HPDE6-E6E7 (cell line): ENCODE data around the gene BST2.
"Not testable (repeated sequence)": the region's sequence is repeated elsewhere in the genome, so short reads cannot be mapped to it uniquely, and the experiment has no call there.

ENCODE experiments used
- DNase-seq: peaks from one replicate; pipeline ENCODE4 v3.0.0; 2011; ENCODE audit warnings: missing footprints; ENCODE audit errors: extremely low spot score

BST2 gene

DNA sequence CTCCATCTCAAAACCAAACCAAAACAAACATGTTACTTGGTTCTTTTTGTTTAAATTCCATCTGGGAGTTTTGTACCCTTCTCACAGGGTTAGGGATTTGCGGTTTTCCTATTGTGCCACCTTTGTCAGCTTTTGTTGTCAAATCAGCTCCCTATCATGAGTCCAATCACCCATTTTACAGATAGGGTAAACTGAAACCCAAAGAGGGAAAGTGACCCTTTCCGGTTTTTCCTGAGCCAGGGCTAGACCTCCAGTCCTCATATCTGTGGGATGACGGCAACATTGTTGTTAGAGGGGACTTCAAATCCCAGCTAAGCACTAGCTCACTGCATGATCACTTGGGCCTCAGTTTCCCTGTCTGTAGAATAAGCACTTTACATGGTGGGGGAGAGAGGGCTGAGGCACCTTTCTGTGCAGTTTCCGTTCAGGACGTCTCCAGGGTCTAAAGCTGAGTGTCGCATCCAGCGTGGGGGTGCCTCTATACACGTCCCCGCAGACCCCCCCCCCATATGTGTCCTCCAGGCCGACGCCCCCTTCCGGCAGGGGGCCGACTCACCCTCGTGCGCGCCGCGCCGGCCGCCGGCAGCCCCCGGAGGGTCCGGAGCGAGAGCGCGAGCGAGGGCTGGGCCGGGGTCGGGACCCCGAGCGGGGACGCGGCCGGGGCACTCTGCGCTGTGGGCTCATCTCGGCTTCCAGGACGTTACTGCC, 15.3 kb downstream of the BST2 start:
- no peak for DNase-seq

DNA sequence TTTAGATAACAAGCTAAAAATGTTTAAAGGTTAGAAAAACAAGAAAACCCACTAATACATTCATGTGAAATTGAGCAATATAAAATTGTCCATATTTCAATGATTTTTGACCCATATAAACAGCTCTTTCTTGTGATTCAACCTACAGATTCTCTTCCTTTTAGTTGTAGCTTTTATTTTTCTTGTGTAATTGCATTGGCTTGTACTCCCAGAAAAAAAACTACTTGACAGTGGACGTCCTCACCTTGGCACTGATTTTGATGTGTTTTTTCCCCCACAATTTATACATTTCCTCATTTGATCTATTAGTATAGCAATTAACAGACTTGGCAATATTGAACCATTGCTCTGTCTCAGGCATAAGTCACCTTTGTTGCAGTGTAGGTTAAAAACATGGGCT, 16.1 kb downstream of the BST2 start:
- DNase-seq, result no peak

DNA sequence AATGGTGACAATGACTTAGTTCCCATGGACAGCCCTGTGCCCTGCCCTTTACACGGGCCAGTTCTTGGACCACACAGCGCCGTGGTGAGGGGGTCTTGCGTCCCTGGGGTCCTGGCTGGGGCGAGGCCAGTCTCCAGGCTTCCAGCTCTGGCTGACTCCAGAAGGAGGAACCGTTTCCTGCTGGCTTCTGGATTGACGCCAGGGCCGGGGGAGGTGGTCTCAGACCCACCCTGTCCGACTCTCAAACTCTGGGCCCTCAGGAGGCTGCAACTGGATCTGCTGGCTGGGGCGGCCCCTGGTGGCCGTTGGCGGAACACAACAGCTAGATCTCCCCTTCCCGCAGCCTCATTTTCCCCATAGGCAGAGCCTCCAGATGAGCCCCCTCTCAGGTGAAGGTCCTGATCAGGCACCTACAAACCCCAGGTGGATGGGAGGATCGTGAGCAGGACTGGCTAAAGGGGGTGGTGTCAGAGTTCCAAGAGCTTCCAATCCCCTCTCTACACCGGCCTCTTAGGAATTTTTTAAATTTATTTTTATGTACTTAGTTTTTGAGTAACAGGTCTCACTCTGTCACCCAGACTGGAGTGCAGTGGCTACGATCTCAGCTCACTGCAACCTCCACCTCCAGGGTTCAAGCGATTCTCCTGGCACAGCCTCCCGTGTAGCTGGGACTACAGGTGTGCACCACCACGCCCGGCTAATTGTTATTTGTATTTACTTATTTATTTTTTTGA, 19.4 kb downstream of the BST2 start:
- DNase-seq, result no peak

DNA sequence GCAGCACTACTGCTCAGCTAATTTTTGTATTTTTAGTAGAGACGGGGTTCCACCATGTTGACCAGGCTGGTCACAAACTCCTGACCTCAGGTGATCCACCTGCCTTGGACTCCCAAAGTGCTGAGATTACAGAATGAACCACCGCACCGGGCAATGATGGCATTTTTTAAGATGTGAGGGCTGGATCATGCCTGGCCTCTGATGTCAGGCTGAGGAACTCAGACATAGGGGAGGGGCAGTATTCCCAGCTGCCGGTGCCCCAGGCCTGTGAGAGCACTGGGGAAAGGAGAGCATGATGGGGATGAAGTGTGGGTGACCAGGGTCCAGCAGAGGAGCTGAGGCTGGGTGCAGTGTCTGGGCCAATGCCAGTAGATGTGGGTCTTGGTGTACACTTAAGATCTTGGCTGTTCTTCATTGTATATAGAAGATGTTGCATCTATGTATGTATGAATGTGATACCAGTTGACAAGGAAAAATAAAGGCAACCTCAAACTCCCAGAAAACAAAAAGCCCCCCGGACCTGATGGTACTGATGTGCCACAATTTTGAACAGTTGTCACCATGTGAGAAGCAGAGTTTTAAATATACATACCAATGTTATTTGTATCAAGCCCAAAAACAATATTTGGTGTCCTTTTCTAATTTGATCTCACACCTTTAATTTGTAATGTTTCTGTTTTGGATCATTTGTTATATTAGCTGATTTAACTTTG, 24.8 kb downstream of the BST2 start:
- DNase-seq, result no peak

DNA sequence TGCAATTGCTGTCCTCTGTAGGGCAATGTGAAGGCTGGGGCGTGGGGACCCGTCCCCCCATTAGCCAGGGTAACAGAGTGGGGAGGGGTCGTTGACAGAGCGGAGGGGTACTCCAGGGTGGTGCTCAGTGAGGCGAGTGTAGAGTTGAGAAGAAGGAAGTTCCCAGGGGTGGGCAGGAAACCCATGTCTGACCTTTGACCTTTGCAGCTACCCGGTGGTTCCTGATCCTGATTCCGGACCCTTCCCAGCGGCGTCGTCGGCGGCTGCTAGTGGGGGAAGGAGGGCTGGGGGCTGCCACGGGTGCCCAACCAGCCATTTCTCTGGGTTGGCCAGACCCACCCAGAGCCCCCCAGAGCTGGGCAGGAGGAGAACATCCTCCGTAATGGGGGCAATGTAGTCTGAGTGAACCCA, 26.2 kb downstream of the BST2 start:
- no peak for DNase-seq

DNA sequence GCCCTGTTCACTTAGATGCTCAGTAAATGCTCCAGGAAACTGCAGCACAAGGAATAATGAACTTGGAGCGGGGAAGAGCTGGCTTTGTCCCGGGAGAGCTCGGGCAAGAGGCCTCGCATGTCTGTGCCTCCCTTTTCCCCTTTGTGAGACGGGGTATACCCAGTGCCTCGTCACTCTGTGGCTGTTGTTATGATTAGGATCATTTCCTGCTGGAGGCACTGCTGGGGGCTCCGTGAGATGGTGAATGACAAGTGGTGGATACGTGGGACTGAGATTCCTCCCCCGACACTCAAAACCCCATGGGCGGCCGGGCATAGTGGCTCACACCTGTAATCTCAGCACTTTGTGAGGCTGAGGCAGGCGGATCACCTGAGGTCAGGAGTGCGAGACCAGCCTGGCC, 27.2 kb downstream of the BST2 start:
- no peak for DNase-seq

DNA sequence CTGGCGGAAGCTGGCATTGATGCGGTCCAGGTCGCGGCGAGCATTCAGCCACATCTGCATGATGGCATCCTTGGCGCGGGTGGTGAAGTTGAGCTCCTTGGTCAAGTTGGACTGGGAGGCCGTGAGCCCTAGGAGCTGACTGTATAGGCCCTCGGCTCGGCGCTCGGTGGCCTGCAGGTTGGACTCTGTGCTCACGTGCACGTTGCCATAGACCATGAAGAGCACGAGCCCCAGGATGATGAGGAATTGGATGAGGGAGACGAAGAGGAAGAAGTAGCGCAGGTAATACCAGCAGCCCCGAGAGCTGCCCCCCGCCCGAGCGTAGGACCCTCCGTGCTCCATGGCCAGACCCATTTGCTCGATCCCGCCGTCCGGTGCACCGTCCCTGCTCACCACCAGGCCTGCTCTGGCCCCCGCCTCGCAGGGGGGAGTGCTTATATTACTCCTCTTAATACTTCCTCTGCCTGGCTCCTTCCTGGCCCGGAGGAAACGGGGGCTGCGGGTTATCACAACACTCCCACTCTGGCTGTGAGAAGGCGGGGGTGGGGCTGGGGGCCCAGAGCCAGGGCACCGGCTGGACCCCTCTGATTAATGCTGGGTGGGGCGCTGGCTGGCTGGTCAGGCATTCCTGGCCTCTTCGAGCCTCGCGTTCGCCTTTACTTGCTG, 28.4 kb downstream of the BST2 start, which contains the start of gene PLVAP:
Gene PLVAP, minus strand, starts transcription at position 408 of the 666 bp plus-strand sequence. Its CDS starts 54 bp downstream, at position 354.
- DNase-seq, result no peak

DNA sequence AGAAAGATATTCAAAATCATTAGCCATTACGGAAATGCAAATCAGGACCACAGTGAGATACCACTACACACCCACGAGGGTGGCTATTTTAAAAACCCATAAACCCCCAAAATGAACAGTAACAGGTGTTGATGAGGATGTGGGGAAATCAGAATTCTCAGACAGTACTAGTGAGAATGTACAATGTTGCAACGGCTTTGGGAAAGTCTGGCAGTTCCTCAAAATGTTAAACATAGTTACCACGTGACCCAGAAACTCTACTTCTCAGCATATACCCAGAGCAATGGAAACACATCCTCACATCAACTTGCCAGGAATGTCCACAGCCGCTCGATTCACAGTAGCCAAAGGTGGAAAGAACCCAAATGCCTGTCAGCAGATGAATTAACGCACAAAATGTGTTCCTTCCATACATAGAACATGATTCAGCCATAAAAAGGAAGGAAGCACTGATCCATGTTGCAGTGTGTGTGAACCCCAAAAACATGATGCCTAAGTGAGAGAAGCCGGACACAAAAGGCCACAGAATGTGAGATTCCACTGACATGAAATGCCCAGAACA, 35.3 kb downstream of the BST2 start:
- no peak for DNase-seq

DNA sequence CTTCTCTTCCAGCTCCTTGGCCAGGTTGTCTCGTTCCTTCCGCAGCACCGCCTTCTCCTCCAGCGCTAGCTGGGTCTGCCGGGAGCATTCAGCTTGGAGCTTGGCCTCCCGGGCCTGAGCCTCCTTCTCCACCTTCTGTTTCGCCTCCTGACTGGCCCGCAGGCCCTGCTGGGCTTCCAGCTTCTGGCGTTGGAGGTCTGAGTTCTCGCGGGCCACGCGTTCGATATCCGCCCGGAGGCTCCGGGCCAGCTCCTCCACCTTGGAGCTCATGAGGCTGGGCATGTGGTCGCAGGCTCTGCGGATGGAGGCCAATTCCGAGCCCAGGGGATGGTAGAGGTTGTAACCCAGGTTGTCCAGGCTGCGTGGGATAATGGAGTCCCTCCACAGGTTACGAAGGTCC, 40.1 kb downstream of the BST2 start:
- DNase-seq, result no peak

DNA sequence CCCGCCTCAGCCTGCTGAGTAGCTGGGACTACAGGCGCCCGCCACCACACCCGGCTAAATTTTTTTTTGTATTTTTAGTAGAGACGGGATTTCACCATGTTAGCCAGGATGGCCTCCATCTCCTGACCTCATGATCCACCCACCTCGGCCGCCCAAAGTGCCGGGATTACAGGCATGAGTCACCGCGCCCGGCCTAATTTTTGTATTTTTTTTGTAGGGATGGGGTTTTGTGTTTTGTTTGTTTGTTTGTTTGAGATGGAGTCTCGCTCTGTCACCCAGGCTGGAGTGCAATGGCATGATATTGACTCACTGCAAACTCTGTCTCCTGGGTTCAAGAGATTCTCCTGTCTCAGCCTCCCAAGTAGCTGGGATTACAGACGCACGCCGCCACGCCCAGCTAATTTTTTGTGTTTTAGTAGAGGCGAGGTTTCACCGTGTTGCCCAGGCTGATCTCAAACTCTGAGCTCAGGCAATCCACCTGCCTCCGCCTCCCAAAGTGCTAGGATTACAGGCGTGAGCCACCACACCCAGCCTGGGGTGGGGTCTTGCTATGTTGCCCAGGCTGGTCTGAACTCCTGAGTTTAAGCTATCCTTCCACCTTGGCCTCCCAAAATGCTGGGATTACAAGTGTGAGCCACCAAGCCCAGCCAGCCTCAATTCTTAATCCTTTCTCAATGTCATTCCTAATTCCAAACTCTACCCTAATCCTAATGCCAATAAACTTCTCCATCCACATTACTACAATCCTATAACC, 41.4 kb downstream of the BST2 start:
- DNase-seq, result not testable (repeated sequence)

DNA sequence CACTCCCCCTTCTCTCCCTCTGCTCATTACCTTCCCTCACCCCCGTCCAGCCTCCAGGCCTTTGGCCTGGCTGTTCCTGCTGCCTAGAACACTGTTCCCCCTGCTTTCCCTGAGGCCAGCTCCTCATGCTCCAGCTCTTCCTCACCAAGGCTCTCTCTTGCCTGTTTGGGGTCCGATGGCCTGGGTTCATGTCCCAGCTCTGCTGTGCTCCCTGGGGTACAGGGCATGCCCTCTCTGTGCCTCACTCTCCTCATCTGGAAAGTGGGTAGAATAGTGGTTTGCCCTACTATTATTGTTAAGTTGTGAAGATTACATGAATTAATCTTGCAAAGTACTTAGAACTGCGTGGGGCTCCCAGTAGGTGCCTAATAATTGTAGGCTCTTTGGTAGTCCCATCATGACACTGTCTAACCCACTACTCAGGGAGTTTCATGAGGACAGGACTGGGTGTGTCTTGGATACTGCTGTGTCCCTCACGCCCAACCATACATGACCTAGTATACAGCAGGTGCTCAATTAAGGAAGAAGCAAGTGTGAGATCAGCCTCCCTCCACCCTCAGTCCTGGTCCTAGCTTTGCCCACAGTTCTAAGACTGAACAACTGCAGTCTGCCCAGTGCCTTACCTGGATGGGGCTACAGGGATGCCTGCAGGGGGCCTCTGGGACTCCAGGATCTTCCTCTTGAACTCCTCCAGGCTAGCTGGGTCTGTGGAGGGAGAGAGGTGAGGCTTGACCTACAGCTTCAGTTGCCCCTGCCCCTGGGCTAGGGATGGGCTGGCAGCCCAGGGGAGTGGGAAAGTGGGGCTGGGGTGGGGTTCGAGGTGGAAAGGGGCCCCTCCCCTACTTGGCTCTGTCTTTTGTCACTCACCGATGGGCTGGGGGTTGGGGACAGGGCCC, 45.3 kb downstream of the BST2 start:
- no peak for DNase-seq

DNA sequence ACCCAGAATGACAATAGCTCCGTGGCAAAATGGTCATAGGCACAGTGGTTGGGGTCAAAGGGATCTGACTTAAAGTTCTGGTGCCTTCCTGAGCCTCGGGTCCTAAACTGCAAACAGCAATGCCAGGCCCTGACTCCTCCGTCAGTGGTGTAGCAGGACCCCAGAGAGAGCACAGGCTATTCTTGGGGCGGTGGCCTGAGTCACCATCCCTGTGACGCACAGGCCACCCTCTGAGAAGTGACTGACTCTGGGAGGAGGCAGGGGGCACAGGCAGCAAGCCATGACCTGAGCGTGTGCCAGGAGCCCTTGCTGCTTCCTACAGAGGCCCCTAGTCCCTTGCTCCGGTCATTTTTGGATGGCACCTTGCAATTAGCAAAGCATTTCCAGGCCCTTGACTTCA, 47.0 kb downstream of the BST2 start:
- no peak for DNase-seq

DNA sequence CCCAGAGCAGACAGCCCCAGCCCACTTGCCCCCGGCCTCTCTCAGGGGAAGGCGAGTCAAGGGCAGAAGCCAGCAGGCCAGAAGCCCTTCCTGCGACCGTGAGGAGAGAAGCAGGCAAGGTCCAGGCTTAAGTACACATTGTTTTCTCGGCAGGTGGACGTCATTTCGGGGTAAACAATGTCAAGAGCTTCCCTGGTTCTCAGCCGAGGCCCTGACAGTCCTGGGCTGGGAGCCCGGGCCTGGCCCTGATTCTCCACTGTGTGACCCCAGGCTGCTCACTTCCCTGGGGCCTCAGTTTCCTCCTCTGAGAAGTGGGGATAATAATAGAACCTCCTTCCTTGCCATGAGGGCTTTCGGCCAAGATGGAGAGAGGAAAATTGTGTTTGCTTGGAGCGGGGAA, 47.7 kb downstream of the BST2 start:
- DNase-seq, result no peak

DNA sequence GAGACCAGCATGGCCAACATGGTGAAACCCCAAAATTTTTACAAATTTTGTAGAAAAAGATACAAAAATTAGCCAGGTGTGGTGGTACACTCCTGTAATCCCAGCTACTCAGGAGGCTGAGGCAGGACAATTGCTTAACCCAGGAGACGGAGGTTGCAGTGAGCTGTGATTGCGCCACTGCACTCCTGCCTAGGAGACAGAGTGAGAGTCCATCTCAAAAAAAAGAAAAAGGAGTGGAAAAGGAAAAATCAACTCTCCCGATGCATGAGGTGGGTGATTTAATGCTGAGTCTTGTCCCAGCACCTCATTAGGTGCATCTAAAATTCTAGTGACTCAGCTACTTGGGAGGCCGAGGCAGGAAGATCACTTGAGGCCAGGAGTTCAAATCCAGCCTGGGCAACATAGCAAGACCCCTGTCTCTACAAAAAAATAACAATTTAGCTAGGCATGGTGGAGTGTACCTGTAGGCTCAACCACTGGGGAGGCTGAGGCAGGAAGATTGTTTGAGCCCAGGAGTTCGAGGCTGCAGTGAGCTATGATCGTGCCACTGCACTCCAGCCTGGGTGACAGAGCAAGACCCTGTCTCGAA, 48.3 kb downstream of the BST2 start:
- DNase-seq, result no peak

DNA sequence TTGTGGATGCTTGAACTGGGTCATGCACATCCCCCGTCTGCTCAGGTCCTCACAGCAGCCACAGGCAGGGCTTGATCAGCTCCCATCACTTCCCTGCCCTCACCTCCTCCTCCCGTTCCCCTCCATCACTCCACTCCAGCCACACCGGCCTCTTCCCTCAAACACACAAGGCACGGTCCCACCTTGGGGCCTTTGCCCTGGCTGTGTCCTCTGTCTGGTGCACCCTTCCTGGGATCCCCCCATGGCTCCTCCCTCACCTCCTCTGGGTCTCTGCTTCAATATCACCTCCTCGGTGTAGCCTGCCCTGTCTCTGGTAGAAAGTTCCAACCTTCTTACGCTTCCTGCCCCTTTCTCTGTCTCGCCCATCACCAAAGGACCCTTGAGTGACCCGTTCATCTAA, 52.0 kb downstream of the BST2 start:
- DNase-seq, result no peak
